KOPT-K1 (cell line): ENCODE data around the gene SVIL.
"Not testable (repeated sequence)": the region's sequence is repeated elsewhere in the genome, so short reads cannot be mapped to it uniquely, and the experiment has no call there.

Source experiments
- H3K27ac ChIP-seq: fragments of 200-600 bp; sonication (generic); 2 replicates; pipeline ENCODE4 v1.5.1; 2016; ENCODE audit warnings: antibody characterized with exemption, mild to moderate bottlenecking, low read depth, low read length; ENCODE audit not compliant: poor library complexity, severe bottlenecking
- H3K36me3 ChIP-seq: fragments of 200-600 bp; sonication (generic); 2 replicates; pipeline ENCODE4 v1.5.1; 2017; ENCODE audit warnings: antibody characterized with exemption, mild to moderate bottlenecking, low read length, moderate library complexity; ENCODE audit not compliant: insufficient read depth
- H3K9me3 ChIP-seq: fragments of 200-600 bp; sonication (generic); 2 replicates; pipeline ENCODE4 v1.5.1; 2017; ENCODE audit warnings: antibody characterized with exemption, low read length, mild to moderate bottlenecking; ENCODE audit not compliant: insufficient read depth, poor library complexity, severe bottlenecking

Gene SVIL

GRCh38 chr10:29619241-29619669 lies 15.5 kb downstream of the SVIL start:
- H3K9me3 ChIP-seq = no peaks in the 10 kb centered on the region

DNA sequence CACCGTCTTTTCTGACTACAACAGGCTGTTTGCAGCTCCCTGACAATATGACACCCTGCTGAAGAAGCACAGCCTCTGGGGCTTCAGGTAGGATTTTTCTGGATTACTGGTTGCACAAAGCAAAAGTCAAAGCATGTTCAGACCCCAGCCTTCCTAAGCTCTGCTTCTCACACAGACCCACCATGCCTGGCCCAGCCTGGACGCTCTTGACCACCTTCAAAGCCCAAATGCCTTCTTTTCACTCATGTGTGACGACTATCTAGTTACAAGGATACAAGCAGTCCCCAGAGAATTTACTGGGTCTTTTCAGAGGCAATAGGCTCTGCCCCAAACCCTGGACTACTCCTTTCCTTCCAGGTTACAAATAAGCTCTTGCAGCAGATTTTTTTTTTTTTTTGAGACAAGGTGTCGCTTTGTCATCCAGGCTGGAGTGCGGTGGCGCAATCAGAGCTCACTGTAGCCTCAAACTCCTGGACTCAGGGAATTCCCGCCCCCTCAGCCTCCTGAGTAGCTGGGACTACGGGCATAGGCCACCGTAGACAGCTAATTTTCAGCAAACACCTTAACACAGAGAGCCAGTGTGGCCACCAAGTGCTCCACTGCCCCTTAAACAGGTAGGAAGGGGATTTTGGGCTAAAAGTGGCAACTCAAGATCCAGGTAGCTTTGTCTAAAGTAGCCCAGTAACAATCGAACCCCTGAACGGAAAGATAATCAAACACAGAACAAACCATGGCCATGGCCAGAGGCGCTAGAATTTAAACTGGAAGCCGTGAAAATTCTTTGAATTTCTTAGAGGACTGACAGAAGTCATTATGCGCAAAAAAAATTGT lies 16.2 kb downstream of the SVIL start:
- Histone ChIP-seq H3K27ac (no peak overlapping the region), H3K9me3 (no peaks in the 10 kb centered on the region), H3K36me3 (no peaks in the 10 kb centered on the region)

More at GRCh38 chr10:29619241-29619669, 15.5 kb downstream of the SVIL start:
- Histone ChIP-seq H3K27ac (no peak overlapping the region), H3K36me3 (no peaks in the 10 kb centered on the region)

DNA sequence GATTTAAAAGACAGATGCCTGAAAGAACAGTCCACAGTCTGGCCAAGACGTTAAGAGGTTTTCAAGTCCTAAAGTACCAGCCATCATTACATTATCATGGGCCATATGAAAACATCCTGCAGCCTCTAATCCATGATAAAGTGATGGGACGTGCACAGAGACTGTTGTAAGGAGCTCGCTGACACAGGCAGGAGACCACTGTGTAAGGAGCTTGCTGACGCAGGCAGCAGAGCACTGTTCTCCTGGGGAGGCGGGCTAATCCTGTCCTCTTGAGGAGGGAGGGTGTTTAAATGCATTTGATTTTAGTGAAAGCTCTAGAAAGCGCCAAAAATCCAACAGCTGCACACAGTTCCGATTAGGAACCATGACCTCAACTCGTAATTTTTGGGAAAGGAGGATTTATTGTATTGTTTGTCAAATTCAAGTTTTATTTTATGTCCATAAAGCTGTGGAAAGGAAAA lies 16.9 kb downstream of the SVIL start:
- no peak overlapping the region for H3K27ac ChIP-seq
- no peaks in the 10 kb centered on the region for H3K9me3 ChIP-seq
- no peaks in the 10 kb centered on the region for H3K36me3 ChIP-seq

- H3K9me3 ChIP-seq = no peaks in the 10 kb centered on the region
- H3K36me3 ChIP-seq = no peaks in the 10 kb centered on the region
- no peak overlapping the region for H3K27ac ChIP-seq
Measured at GRCh38 chr10:29616542-29616941, 18.2 kb downstream of the SVIL start.

DNA sequence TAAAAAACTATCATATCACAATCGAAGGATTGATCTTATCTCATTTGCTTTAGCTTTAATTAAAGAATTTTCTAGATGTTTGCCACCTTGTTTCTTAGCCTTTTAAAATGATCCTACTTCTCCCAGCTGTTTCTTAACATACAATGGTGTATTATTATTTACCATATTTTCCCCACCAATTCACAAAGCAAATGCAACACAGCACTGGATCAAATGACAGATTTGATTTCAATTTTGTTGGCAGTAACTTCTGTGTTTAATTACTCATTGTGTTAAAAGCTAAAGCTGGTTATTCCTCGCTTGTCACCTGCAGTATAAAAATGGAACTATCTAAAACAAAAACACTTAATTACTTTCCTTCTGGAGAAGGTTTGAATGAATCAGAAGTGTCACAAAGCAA lies 19.6 kb downstream of the SVIL start:
- H3K36me3 ChIP-seq = no peaks in the 10 kb centered on the region
- no peaks in the 10 kb centered on the region for H3K9me3 ChIP-seq
- no peak overlapping the region for H3K27ac ChIP-seq

DNA sequence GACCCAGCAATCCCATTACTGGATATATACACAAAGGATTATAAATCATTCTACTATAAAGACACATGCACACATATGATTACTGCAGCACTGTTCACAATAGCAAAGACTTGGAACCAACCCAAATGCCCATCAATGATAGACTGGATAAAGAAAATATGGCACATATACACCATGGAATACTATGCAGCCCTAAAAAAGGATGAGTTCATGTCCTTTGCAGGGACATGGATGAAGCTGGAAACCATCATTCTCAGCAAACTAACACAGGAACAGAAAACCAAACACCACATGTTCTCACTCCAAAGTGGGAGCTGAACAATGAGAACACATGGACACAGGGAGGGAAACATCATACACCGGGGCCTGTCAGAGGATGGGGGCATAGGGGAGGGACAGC lies 20.5 kb downstream of the SVIL start:
- not testable (repeated sequence) for H3K36me3 ChIP-seq, H3K27ac ChIP-seq, H3K9me3 ChIP-seq

DNA sequence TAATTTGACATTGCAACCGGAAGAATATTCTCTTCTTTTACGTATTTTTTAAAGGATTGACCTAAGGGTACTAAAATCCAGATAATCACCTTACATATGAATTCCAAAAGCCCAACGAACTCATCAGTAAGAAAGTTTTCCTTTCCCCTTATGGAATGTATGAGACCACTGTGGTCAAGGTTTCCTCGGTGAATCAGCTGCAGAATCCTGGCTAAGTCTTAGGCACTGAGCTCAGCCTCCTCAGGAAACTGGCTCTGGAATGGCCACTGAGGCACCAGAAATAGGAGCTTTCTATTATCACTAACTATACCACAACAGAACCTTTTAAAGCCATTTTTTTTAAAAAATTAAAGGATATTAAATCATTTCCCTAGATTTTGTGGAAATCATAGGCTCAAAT lies 21.0 kb downstream of the SVIL start:
- Histone ChIP-seq H3K27ac (no peak overlapping the region), H3K36me3 (no peaks in the 10 kb centered on the region), H3K9me3 (peaks cover 13% of the 10 kb centered on the region)

- no peak overlapping the region for H3K27ac ChIP-seq
- no peaks in the 10 kb centered on the region for H3K36me3 ChIP-seq
Measured at GRCh38 chr10:29613196-29613595, 21.6 kb downstream of the SVIL start.

DNA sequence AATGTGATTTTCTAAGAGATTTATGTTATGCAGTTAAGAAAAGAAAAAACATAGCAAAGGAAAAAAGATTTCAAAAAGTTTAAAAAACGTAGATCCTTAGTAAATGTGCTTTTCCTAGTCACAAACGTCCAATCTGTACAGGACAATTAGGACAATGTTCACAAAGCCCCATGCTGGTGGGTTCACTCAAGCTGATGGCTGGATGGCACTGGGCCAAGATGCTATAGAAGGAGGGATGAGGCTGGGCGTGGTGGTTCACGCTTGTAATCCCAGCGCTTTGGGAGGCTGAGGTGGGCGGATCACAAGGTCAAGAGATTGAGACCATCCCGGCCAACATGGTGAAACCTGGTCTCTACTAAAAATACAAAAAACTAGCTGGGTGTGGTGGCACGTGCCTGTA lies 22.1 kb downstream of the SVIL start:
- Histone ChIP-seq H3K27ac (no peak overlapping the region), H3K9me3 (peaks cover 21% of the 10 kb centered on the region), H3K36me3 (no peaks in the 10 kb centered on the region)

More at GRCh38 chr10:29613196-29613595, 21.6 kb downstream of the SVIL start:
- peaks cover 19% of the 10 kb centered on the region for H3K9me3 ChIP-seq

DNA sequence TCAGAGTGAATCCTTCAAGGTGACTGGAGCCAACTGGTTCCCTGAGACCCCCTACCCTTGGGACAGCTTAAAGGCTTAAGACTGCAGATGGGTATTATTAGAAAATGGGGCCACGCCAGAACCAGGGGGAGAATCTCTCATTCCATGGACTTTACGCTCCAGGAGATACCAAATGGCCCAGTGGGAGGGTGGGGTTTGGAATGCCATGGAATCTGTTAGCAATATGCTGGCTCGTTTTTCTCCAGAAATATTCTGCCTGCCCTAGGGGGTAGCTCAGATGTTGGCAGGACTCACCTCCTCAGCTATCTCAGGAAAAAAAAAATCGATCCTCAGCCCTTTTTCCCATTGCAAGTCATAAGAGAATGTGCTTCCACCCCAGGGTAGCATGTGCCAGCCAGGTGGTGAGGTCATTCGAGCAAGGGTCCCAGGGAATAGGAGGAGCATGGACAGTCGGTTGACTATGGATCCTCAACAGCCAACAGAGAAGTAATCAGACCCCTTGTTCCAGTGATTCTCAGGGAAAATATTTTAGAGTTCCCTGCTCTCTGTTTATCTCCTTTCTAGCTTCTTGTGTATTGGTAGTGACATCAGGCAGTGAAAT lies 22.9 kb downstream of the SVIL start:
- Histone ChIP-seq H3K27ac (no peak overlapping the region), H3K9me3 (peaks cover 21% of the 10 kb centered on the region), H3K36me3 (no peaks in the 10 kb centered on the region)

DNA sequence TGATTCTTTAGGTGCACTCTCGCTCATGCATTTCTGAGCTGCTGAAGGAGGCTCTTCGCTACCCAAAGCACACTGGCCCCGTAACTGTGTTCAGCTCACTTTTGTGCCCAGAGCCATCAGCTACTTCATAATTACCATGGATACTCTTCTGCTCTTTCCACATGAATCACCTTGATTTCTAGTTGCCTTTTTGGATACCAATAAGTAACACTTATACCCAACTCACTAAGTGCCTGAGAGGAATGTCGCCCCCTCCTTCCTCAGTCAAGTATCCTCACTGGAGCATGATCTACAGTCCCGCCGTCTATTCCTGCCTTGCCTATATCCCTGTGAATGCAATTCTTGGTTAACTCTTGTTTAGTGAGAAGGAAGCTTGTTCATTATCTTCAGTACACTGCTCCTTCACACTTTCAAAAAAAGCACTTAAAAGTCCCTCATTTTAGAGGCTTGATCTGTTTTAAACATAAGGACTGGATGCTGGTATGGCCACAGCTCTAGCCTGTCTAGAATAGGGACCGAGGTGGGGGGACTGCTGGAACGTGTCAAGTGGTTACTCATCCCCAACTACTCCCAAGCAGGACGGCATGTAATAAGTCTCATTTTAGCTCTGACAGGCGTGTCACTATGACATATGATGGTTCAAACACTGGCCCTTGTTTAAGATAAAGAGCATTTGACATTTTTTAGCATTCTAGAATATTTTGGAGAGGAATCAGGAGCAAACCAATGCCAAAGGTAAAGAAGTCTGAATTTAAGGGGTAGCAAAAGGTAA lies 23.7 kb downstream of the SVIL start:
- Histone ChIP-seq H3K9me3 (peaks cover 21% of the 10 kb centered on the region), H3K27ac (no peak overlapping the region), H3K36me3 (no peaks in the 10 kb centered on the region)

- H3K27ac ChIP-seq, H3K36me3 ChIP-seq: not testable (repeated sequence)
- H3K9me3 ChIP-seq = peaks cover 21% of the 10 kb centered on the region
Measured at GRCh38 chr10:29610331-29610730, 24.4 kb downstream of the SVIL start.

- H3K27ac ChIP-seq = no peak overlapping the region
- H3K9me3 ChIP-seq = peaks cover 21% of the 10 kb centered on the region
- no peaks in the 10 kb centered on the region for H3K36me3 ChIP-seq
Measured at GRCh38 chr10:29609696-29610095, 25.1 kb downstream of the SVIL start.

- no peak overlapping the region for H3K27ac ChIP-seq
- H3K36me3 ChIP-seq = no peaks in the 10 kb centered on the region
- H3K9me3 ChIP-seq = peaks cover 21% of the 10 kb centered on the region
Measured at GRCh38 chr10:29608476-29609301, 26.1 kb downstream of the SVIL start.
